GM13977 (cell line): ENCODE results near the gene TUBA4A.

ENCODE experiments used
- DNase-seq: peaks from one replicate; pipeline ENCODE4 v3.0.0; 2012; ENCODE audit warnings: low spot score
- in situ Hi-C: fragments of 300-500 bp; cut with MboI; formaldehyde crosslinking; loops from one replicate; pipeline ENCODE4 v1.12.0; 2022; ENCODE audit warnings: low sequenced_read_pairs, low pct_unique_long_range_greater_than_20kb, mixed read lengths, inconsistent platforms; ENCODE audit not compliant: unreplicated experiment
- TF ChIP-seq, protein P1 (sequence below): IDR thresholded peaks from 2 replicates; pipeline ENCODE4 v1.5.1; 2012; ENCODE audit warnings: mild to moderate bottlenecking, control low read depth; ENCODE audit not compliant: insufficient read depth; ENCODE audit errors: extremely low read depth, missing control alignments

The TUBA4A gene

DNA sequence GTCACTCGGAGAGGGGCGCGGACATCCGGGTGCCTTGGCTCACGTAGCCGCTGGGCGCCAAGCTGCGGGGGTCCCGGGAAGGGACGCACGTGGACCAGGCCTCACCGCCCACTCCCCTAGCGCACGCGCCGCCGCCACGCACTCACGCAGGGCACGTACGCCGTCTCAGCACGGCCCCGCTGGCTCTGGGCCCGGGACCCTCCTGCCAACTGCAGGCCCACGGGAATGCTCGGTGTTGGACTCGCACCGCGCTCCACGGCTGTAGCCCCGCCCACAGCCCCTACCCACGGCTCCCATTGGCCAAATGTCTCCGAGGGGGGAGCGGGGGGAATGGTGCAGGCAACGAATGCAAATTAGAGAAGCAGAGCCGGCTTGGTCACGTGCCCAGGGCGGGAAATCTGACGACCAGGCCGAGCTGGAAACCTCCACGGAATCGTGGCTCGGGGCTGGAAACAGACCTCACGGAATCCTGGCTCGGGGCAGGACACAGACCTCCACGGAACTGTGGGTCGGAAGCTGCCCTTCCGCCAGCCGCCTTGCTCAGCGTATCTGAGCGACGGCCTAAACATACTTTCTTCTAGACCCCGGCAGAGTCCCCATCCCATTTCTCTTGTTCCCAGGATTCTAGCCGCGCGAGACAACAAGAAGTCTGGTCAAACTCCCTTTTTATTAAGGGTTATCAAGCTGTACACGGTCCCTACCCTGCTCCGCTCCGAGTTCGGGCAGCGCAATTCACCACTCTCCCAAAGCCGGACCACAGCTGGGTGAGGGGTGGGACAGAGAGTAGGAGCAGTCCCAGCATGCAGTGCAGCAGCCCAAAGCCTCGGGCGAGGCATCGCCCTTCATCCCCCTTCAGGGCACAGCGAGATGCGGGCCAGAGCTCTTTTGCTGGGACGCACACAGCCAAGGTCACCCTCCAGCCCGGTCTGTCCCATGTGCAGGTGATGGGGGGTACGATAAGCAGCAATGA is 34.7 kb downstream of the TUBA4A start, which contains the start of gene ABCB6:
TSS of gene ABCB6 (minus strand) at position 227 of the 970 bp plus-strand sequence. CDS start 285 bp downstream, outside the sequence.
- DNase-seq = peak; percentile 95
- in situ Hi-C loops = no loop called here
- TF ChIP-seq, protein P1, sequence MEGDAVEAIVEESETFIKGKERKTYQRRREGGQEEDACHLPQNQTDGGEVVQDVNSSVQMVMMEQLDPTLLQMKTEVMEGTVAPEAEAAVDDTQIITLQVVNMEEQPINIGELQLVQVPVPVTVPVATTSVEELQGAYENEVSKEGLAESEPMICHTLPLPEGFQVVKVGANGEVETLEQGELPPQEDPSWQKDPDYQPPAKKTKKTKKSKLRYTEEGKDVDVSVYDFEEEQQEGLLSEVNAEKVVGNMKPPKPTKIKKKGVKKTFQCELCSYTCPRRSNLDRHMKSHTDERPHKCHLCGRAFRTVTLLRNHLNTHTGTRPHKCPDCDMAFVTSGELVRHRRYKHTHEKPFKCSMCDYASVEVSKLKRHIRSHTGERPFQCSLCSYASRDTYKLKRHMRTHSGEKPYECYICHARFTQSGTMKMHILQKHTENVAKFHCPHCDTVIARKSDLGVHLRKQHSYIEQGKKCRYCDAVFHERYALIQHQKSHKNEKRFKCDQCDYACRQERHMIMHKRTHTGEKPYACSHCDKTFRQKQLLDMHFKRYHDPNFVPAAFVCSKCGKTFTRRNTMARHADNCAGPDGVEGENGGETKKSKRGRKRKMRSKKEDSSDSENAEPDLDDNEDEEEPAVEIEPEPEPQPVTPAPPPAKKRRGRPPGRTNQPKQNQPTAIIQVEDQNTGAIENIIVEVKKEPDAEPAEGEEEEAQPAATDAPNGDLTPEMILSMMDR = no peak

DNA sequence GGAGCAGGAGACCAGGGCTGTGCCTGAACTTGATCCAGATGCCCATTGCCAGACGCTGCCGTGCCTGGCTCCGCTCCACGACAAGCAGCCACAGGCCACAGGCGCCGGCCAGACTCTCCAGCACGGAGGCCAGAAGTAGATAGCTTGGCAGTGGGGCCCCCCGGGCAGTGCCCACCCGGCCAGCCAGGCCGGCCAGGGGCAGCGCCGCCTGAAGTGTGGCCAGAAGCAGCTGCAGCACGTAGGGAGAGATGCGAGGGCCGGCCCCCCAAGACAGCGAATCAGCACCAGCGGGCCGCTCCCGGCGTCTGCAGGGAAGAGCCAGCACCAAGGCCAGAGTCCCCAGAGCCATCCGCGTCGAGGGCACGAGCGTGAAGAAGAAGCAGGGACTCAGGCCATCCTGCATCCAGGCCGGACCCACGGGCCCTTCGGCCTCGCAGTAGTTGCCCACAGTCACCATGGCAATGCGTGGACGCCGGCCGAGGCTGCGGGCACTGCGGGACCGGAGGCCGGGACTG is 35.4 kb downstream of the TUBA4A start:
- TF ChIP-seq, protein P1 = no peak
- in situ Hi-C loops = no loop called here
- peak; percentile 58 for DNase-seq

DNA sequence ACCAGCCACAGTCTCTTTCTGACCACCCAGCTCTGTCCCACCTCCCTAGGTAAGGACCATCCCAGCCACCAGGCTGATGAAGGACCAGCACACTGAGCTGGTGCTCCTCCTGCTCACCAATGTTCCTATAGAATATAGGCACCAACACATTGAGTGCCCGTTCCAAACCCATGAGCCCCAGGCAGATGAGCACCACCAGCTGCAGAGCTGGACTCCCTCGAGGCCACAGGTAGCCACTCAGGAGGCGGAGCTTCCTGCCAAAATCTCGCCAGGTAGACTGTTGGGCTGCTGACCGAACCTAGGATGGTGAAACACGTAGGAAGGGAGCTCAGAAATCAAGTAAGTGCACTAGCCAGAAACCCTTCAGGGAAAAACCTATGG is 37.2 kb downstream of the TUBA4A start:
- TF ChIP-seq, protein P1 = no peak
- no peak for DNase-seq
- in situ Hi-C loops = no loop called here

DNA sequence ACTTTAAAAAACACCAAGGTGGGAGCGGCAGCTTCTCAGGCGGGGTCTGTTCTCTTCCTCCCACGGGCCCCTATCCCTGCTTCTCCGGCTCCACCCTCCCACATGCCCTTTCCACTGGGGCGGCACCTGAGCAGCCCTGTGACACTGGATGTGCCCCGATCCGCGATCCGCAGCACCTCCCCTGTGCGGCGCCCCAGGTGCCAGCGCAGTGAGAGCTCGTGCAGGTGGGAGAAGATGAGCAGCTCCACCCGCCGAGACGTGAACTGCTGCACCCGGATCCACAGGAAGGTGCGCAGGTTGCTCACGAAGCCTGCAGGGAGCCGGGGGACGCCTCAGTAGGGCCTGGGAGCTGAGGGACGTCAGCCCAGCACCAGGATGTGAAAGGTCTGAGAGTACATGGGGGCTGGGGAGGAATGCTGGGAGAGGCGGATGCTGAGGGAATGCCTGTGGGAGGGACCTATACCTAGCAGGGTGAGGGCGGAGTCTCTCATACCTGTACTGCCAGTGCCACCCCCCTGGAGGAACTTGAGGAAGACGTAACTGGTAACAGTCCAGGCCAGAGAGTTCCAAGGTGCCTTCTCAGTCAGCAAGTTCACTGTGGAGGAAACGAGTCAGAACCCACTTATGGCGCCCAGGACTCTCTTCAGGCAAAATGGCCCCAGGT is 37.7 kb downstream of the TUBA4A start:
- TF ChIP-seq, protein P1 = no peak
- in situ Hi-C loops = no loop called here
- DNase-seq = no peak

DNA sequence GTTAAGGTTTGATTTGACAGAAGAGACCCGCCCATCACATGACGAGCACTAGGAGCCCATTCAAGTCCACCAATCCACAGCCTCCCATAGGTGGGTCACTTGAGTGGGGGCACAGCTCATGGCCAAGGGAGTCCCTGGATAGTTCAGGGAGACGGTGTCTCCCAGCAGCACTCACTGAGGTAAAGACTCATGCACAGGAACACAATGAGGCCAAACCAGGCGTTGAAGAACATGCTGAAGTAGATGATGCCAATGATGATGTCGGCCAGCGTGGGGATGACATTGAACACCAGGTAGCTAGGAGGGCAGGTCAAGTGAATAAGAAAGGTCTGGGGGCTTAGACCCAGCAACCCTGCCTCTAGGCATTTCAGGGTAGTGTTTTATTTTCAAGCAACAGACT is 38.9 kb downstream of the TUBA4A start:
- DNase-seq = no peak
- in situ Hi-C loops = no loop called here
- TF ChIP-seq, protein P1 = no peak

DNA sequence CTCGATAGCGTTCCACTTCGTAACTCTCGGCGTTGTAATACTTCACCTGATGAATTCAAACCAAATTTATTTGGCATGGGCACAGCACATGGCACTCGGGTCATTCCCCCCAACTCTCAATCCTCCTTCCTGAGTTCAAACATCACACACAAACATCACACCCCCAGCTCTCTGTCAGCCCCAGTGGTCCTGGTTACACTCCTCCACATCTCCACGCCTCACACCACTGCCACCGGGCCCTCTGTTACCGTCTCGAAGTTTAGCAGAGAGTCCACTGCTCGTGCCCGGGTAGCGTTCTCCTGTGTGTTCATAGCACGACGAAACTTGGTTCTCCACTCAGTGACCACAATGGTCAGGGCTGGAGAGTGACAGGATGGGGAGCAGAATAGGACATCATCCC is 39.6 kb downstream of the TUBA4A start:
- no peak for DNase-seq
- TF ChIP-seq, protein P1 = no peak
- in situ Hi-C loops = no loop called here
